ENCODE measurements around the gene CDH5. TPM values are rescaled to one million over a fixed set of nuclear protein-coding genes. Genes with fewer than 3 reads are reported as not detected.

The CDH5 gene
- total and polyA plus RNA-seq, 7 donors, result 15.1 to 48.4 (median 22.2) TPM

DNA sequence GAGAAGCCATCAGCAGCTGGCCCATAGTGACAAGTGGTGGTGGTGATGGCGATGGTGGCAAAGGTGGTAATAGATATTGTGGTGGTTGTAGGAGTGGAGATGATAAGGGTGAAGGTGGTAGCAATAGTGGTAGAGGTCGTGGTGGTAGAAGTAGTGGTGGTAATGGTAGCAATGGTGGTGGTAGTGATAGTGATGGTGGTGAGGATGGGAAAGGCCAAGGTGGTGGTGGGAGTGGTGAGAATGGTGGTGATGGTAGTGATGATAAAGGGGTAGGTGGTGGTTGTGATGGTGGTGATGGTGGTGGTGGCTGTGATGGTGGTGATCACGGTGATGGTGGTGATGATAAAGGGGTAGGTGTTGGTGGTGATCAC lies 13.1 kb downstream of the CDH5 start:
- H3K27ac ChIP-seq, result no peak overlapping the region
- 90 to 100% (median 94%) methylated on average over 3 of the region's 3 CpGs for WGBS, 3 donors
- H3K4me3 ChIP-seq, result no peak overlapping the region
- intact Hi-C loops (cut with DNase I), result no loop called here
- no peaks in the 10 kb centered on the region for H3K9me3 ChIP-seq
- TF ChIP-seq, protein P1, sequence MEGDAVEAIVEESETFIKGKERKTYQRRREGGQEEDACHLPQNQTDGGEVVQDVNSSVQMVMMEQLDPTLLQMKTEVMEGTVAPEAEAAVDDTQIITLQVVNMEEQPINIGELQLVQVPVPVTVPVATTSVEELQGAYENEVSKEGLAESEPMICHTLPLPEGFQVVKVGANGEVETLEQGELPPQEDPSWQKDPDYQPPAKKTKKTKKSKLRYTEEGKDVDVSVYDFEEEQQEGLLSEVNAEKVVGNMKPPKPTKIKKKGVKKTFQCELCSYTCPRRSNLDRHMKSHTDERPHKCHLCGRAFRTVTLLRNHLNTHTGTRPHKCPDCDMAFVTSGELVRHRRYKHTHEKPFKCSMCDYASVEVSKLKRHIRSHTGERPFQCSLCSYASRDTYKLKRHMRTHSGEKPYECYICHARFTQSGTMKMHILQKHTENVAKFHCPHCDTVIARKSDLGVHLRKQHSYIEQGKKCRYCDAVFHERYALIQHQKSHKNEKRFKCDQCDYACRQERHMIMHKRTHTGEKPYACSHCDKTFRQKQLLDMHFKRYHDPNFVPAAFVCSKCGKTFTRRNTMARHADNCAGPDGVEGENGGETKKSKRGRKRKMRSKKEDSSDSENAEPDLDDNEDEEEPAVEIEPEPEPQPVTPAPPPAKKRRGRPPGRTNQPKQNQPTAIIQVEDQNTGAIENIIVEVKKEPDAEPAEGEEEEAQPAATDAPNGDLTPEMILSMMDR (IDR thresholded peaks at IDR 0.05), result no peak
- ATAC-seq (no peak), DNase-seq (no peak)
- no peaks in the 10 kb centered on the region for H3K36me3 ChIP-seq (ENCODE audit: insufficient read depth in 1 of 2, low read depth in 1 of 2)
- H3K27me3 ChIP-seq (ENCODE audit: insufficient read depth in 3 of 3, low read length in 2 of 3), result no peaks in the 10 kb centered on the region
- H3K4me1 ChIP-seq, result no peaks in the 10 kb centered on the region

DNA sequence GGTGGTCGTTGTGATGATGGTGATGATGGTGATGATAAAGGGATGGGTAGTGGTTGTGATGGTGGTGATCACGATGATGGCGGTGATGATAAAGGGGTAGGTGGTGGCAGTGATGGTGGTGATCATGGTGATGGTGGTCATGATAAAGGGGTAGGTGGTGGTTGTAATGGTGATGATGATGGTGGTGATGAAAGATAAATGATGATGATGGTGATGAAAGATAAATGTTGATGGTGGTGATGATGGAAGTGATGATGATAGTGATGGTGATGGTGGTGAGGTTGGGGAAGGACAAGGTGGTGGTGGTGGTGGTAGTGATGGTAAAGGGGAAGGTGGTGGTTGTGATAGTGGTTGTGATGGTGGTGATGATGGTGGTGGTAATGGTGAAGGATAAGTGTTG lies 13.9 kb downstream of the CDH5 start:
- H3K4me3 ChIP-seq, result no peak overlapping the region
- H3K9me3 ChIP-seq, result no peaks in the 10 kb centered on the region
- WGBS, 3 donors, result 59 to 76% (median 73%) methylated on average over 3 of the region's 3 CpGs
- no peaks in the 10 kb centered on the region for H3K4me1 ChIP-seq
- ATAC-seq (no peak), DNase-seq (no peak)
- H3K27ac ChIP-seq, result no peak overlapping the region
- H3K27me3 ChIP-seq (ENCODE audit: insufficient read depth in 3 of 3, low read length in 2 of 3), result no peaks in the 10 kb centered on the region
- H3K36me3 ChIP-seq (ENCODE audit: insufficient read depth in 1 of 2, low read depth in 1 of 2), result no peaks in the 10 kb centered on the region
- intact Hi-C loops (cut with DNase I), result no loop called here
- TF ChIP-seq, protein P1 (IDR thresholded peaks at IDR 0.05), result no peak

DNA sequence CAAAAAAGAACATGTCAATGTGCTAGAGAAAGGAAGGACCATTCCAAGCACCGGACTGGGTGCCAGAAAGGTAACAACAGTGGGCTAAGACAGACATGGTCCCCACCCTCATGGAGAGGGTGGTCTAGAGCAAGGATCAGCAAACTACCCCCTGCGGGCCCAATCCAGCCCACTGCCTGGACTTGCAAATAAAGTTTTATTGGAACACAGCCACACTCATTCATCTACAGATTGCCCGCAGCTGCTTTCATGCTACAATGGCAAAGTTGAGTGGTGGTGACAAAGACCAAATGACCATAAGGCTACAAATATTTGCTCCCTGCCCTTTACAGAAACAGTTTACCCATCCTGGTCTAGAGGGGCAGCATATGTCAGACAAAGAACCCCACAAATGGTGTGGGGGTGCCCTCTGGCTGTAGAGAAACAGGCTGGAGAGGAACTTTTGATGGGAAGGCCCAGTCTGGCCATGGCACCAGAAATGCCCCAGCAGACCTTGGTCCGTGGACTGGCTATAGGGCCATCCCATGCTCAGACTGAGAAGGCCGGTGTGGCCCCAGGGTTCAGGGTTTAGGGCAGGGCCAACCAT lies 15.2 kb downstream of the CDH5 start:
- intact Hi-C loops (cut with DNase I), result no loop called here
- peak in 1 of 4 donors; percentile 34 for ATAC-seq
- Histone ChIP-seq H3K9me3 (no peaks in the 10 kb centered on the region), H3K27me3 (ENCODE audit: insufficient read depth in 3 of 3, low read length in 2 of 3) (peaks cover 0 to 2% (median 0%) of the 10 kb centered on the region in 3 donors), H3K36me3 (ENCODE audit: insufficient read depth in 1 of 2, low read depth in 1 of 2) (no peaks in the 10 kb centered on the region), H3K27ac (peak overlapping the region; percentile 67), H3K4me3 (no peak overlapping the region), H3K4me1 (no peaks in the 10 kb centered on the region)
- no peak for DNase-seq
- WGBS, 3 donors, result 47 to 71% (median 63%) methylated on average over 5 of the region's 5 CpGs
- TF ChIP-seq, protein P1 (IDR thresholded peaks at IDR 0.05), result no peak

DNA sequence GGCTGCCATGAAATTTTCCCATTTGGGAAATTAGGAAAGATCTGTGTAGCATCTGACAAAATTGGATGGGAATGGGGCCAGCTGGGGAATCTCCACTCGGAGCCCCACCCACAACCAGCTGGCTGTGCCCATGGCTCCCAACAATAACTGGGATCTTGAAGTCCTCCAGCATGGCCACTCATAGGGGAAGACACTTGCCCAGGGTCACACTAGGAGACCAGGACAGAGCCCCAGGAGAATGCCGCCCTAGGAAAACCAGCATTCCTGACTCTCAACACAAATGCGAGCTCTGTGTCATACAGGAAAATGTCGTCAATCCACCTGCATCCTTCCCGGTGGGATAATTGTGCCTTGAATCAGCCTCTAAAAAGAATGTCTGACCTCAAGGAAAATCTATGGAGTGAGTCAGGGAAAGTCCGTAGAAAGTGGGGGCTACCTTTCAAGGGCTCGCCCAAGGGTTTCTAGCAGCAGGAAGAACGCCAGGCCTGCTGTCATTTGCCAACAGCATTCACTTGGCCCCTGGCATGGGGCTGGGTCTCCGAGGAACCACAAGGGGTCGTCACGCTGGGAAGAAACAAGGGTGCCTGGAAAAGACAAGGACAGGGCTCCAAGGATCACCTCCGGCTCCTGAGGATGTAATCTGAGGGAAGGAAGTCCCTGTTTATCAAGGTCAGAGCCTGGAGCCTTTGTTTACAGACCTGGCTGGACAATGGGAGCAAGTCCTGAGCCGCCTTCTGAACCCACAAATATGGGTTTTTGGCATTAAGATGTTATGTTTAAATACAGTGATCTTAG lies 15.9 kb downstream of the CDH5 start:
- no peaks in the 10 kb centered on the region for H3K9me3 ChIP-seq
- WGBS, 3 donors, result 65 to 70% (median 70%) methylated on average over 13 of the region's 13 CpGs
- DNase-seq, result no peak
- no peaks in the 10 kb centered on the region for H3K4me1 ChIP-seq
- intact Hi-C loops (cut with DNase I), result no loop called here
- H3K27ac ChIP-seq, result peak overlapping the region; percentile 67
- TF ChIP-seq, protein P1 (IDR thresholded peaks at IDR 0.05), result no peak
- no peaks in the 10 kb centered on the region for H3K36me3 ChIP-seq (ENCODE audit: insufficient read depth in 1 of 2, low read depth in 1 of 2)
- H3K4me3 ChIP-seq, result no peak overlapping the region
- ATAC-seq, result peak; percentile 37 to 67 (median 61)
- H3K27me3 ChIP-seq (ENCODE audit: insufficient read depth in 3 of 3, low read length in 2 of 3), result peaks cover 0 to 2% (median 0%) of the 10 kb centered on the region in 3 donors
